NCI-H2171 treated with DMSO at 0.1 percent for 48 hours (cell line): ENCODE measurements around the gene TTLL5.

ENCODE experiments used
- DNase-seq: peaks from one replicate; lab custom pipeline; 2025; lab: John Stamatoyannopoulos, UW

Gene TTLL5

GRCh38 chr14:75660630-75661498 is at the start of gene TTLL5, which contains the start of gene ERG28:
Gene TTLL5 (plus strand): TSS chr14:75661246. CDS start chr14:75663150, 1,904 bp downstream.
Gene ERG28 (minus strand): TSS chr14:75660876. CDS start chr14:75657502, 3,374 bp downstream.
- peak; percentile 100 for DNase-seq

GRCh38 chr14:75612157-75612556 is 48.9 kb upstream of the TTLL5 start:
- no peak for DNase-seq

- DNase-seq: no peak
Measured at GRCh38 chr14:75614179-75614578, 46.9 kb upstream of the TTLL5 start.

DNA sequence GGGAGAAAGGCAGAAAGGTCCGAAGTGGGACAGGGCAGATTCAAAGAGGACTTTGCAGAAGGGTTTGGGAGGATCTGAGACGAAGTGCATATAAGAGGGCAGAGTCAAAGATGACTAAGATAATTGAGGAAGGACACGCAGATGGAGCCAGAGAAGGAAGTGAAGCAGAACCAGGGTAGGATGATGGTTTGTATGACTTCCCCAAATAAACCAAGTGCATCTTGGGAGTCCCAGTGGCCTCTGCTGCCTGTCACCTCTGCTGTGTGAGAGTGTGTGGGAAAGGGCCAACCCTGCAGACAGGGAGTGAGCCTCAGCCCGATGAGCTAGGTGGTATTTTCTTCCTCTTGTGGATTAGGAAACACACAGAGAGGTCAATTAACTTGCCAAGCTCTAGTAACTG is 45.8 kb upstream of the TTLL5 start:
- no peak for DNase-seq

GRCh38 chr14:75619548-75619947 is 41.5 kb upstream of the TTLL5 start:
- no peak for DNase-seq

DNA sequence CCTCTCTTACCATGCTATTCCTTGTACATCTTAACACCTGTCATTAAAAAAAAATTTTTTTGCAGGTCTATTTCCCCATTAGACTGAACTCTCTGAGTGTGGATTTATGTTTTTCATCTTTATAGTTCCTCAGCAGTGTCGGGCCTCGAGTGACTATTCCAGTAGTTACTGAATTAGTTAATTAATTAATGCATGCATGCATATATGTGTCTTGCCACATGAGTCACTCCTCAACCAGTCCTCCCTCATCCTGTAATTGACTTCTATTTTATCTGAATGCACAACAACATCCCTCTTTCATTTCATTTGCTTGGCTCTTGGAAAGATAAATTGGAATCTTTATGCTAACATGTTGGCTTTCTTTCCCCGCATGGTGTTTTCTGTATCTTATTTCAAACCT is 36.0 kb upstream of the TTLL5 start:
- DNase-seq: no peak

- no peak for DNase-seq
Measured at GRCh38 chr14:75626396-75626795, 34.6 kb upstream of the TTLL5 start.

GRCh38 chr14:75626863-75627262 is 34.2 kb upstream of the TTLL5 start:
- no peak for DNase-seq

GRCh38 chr14:75627406-75627805 is 33.6 kb upstream of the TTLL5 start:
- DNase-seq: no peak

DNA sequence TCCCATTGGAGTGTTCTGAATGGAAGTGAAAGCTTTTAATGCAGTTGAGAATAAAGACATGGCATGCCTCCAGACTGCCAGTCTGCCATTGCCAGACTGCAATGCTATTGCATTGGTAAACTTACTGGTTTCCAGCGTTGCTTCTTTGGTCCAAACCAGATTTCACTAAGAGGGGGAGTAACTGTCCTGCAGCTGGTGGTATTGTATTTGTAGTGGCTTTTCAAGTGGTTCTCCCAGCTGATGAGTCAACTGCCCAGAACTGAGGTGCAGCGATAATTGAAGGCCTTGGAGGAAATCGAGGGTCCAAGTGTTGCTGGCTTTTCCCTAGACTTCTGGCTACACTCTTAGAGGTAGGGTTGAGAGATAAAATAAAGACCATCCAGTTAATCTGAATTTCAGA is 32.2 kb upstream of the TTLL5 start:
- no peak for DNase-seq

- peak; percentile 9 for DNase-seq
Measured at GRCh38 chr14:75630695-75631452, 30.2 kb upstream of the TTLL5 start.

- no peak for DNase-seq
Measured at GRCh38 chr14:75631453-75631831, 29.6 kb upstream of the TTLL5 start.

- no peak for DNase-seq
Measured at GRCh38 chr14:75634848-75635247, 26.2 kb upstream of the TTLL5 start.

DNA sequence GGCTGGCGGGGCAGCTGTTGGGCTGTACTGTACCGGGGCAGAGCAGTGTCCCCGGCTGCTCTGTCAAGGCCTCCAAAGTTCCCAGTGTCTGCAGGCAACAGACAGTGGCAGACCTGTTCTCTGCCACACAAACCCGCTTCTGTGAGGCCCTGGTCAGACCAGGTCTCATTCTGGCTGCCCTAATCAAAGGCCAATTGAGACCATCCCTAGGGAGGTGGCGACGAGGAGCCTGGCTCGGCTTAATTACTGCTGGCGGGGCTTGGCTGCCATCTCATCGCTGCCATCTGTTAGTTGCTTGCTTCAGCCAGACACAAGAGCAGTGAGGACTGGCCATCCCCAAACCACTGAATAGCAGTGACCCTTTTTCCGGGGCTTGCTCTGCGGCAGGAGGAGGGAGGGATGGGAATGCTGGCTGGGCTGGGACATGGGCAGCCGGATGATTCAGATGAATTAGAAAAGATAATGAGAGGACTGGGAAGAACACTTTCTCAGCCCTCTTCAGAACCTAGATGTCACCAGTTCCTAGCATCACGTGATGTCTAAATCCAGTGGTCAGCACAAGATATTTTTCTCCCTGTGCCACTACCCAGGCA is 24.9 kb upstream of the TTLL5 start:
- peak; percentile 39 for DNase-seq

GRCh38 chr14:75640876-75641275 is 20.2 kb upstream of the TTLL5 start:
- no peak for DNase-seq

DNA sequence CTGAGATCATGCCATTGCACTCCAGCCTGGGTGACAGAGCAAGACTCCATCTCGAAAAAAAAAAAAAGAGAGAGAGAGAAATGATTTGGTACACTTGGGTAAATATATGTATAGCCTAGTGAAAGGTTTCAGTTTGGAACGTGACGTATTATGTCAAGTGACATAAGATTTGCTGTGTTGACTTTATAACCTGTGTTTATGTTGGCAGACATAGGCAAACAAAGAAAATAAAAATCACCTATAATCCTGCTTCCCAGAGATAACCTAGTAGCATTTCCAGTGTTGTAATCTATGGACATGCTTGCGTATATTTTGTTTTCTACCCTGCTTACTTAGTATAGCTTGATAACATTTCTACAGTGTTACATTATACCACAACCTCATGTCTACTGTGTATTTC is 17.1 kb upstream of the TTLL5 start:
- no peak for DNase-seq

DNA sequence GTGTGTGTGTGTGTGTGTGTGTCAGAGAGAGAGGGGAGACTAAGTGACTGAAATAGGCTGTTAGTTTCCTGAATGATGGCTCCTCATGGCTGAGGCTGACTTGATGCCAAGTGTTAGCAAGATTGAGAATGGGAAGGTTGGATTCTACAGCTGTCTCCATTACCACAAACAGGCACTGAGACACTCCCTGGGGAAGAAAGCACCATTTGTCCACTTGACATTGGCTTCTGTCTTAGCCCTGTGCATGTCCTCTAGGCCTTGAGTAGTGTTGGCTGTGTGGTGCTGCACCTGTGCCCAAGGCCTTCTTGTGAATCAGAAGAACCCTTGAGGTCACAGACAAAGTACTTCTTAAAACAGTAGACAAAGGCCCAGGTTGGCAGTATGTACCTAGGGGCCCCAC is 16.0 kb upstream of the TTLL5 start:
- DNase-seq: peak; percentile 16

GRCh38 chr14:75646762-75647161 is 14.3 kb upstream of the TTLL5 start:
- DNase-seq: no peak

- DNase-seq: no peak
Measured at GRCh38 chr14:75647640-75648039, 13.4 kb upstream of the TTLL5 start.

GRCh38 chr14:75648066-75648838 is 12.8 kb upstream of the TTLL5 start:
- DNase-seq: no peak

GRCh38 chr14:75649337-75649736 is 11.7 kb upstream of the TTLL5 start:
- DNase-seq: no peak

DNA sequence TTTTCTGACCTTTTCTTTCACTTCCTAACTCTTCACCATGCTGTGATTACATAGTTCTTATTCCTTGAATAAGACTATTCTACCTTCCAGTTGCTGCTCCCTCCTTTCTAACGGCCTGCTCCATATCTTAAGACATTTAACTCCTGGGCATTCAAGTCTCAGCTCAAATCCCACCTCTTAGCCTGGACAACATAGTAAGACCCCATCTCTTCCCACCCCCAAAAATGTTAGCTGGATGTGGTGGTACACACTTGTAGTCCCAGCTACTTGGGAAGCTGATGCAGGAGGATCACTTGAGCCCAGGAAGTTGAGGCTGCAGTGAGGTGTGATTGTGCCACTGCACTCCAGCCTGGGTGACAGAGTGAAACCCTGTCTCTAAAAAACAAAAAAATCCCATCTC is 11.3 kb upstream of the TTLL5 start:
- no peak for DNase-seq
